ENCODE data around the gene PTPRN2. TPM values are rescaled to one million over a fixed set of nuclear protein-coding genes. Genes with fewer than 3 reads are reported as not detected.

Gene PTPRN2
- total RNA-seq (2021; ENCODE audit: unreplicated experiment) (1.1 TPM), Bru-seq, nascent RNA (percentile 26 among the genes with signal in this experiment), BruChase-seq, experiment 1, labeled RNA remaining after a 2-hour chase (percentile 25 among the genes with signal in this experiment), BruChase-seq, experiment 2, labeled RNA remaining after a 6-hour chase (percentile 22 among the genes with signal in this experiment)
- polyA plus RNA-seq (2012; ENCODE audit: insufficient read length) = 2.5 TPM
- long read RNA-seq, partial matches to known transcripts = 1 of 6 reads
- long read RNA-seq, other reads (novel, unspliced or antisense) = 5 of 6 reads

DNA sequence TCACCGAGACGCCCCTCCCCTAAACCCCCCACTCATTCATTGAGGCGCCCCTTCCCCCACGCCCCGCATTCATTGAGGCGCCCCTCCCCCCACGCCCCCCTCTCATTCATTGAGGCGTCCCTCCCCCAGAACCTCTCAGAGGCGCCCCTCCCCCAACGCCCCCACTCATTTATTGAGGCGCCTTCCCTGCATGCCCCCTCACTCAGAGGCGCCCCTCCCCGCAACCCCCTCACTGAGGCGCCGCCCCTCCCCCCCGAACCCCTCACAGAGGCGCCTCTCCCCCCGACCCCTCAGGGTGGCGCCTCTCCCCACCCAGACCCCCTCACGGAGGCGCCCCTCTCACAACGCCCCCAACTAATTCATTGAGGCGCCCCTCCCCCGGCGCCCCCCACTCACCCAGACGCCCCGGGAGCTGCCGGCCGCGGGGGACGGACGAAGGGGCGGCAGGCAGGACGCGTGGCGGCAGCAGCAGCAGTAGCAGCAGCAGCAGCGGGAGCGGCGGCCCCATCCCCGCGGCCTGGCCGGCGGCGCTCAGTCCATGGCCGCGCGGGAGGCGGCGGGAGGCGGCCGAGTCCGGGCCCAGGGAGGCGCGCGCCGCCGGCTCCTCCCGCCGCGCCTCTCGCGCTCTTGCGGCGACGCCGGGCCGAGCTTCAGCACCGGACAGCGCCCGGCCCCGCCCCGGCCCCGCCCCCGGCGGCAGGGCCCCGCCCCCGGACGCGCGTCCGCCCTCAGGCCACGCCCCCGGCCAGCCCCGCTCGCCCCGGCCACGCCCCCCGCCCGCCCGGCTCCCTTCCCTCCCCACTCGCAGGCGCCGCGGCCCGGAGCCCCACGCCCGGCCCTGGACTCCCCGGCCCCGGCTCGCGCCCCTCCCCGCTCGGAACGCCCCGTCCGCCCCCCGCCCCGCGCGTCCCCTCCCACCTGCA is at the start of gene PTPRN2:
PTPRN2 (minus strand) TSS at position 662 of the 923 bp plus-strand sequence.
- peak within 1 kb of the TSS; percentile 29 to 33; a peak in 3 of 4 replicates for H3K4me3 ChIP-seq (ENCODE audit: low read depth in 2 of 2, low read length in 2 of 2)
- ATAC-seq (peak; percentile 89), DNase-seq (ENCODE audit: low read depth, low spot score) (no peak)
- H3K4me1 ChIP-seq (ENCODE audit: control insufficient read depth, insufficient read depth, low read length) = no peaks in the 10 kb centered on the region; the same call in 1 of the 2 replicates
- no peaks in the 10 kb centered on the region for H3K36me3 ChIP-seq (ENCODE audit: control insufficient read depth, insufficient read depth, low read length)
- TF ChIP-seq, protein P1, sequence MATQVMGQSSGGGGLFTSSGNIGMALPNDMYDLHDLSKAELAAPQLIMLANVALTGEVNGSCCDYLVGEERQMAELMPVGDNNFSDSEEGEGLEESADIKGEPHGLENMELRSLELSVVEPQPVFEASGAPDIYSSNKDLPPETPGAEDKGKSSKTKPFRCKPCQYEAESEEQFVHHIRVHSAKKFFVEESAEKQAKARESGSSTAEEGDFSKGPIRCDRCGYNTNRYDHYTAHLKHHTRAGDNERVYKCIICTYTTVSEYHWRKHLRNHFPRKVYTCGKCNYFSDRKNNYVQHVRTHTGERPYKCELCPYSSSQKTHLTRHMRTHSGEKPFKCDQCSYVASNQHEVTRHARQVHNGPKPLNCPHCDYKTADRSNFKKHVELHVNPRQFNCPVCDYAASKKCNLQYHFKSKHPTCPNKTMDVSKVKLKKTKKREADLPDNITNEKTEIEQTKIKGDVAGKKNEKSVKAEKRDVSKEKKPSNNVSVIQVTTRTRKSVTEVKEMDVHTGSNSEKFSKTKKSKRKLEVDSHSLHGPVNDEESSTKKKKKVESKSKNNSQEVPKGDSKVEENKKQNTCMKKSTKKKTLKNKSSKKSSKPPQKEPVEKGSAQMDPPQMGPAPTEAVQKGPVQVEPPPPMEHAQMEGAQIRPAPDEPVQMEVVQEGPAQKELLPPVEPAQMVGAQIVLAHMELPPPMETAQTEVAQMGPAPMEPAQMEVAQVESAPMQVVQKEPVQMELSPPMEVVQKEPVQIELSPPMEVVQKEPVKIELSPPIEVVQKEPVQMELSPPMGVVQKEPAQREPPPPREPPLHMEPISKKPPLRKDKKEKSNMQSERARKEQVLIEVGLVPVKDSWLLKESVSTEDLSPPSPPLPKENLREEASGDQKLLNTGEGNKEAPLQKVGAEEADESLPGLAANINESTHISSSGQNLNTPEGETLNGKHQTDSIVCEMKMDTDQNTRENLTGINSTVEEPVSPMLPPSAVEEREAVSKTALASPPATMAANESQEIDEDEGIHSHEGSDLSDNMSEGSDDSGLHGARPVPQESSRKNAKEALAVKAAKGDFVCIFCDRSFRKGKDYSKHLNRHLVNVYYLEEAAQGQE (IDR thresholded peaks at IDR 0.05; ENCODE audit: insufficient read depth in 1 of 2, low read depth in 2 of 2, low read length in 1 of 2) = peak; percentile 80 to 92
- TF ChIP-seq, protein P2, sequence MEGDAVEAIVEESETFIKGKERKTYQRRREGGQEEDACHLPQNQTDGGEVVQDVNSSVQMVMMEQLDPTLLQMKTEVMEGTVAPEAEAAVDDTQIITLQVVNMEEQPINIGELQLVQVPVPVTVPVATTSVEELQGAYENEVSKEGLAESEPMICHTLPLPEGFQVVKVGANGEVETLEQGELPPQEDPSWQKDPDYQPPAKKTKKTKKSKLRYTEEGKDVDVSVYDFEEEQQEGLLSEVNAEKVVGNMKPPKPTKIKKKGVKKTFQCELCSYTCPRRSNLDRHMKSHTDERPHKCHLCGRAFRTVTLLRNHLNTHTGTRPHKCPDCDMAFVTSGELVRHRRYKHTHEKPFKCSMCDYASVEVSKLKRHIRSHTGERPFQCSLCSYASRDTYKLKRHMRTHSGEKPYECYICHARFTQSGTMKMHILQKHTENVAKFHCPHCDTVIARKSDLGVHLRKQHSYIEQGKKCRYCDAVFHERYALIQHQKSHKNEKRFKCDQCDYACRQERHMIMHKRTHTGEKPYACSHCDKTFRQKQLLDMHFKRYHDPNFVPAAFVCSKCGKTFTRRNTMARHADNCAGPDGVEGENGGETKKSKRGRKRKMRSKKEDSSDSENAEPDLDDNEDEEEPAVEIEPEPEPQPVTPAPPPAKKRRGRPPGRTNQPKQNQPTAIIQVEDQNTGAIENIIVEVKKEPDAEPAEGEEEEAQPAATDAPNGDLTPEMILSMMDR (IDR thresholded peaks at IDR 0.05) = no peak
- TF ChIP-seq TCF7L2 (IDR thresholded peaks at IDR 0.05; ENCODE audit: low read depth, low read length) (no peak), POLR2AphosphoS5 (IDR thresholded peaks at IDR 0.05; ENCODE audit: low read depth, low read length) (no peak)
- intact Hi-C loops (cut with micrococcal nuclease; ENCODE audit: unreplicated experiment) = no loop called here
- in situ Hi-C loops (cut with HindIII; ENCODE audit: low pct_unique_long_range_greater_than_20kb, low sequenced_read_pairs) = no loop called here
- H3K9me3 ChIP-seq (ENCODE audit: control insufficient read depth, insufficient read depth, low read depth, low read length) = no peaks in the 10 kb centered on the region
- H3K27ac ChIP-seq (ENCODE audit: low read length) = no peak within 1 kb of the TSS
- ChIA-PET POLR2A (interaction anchor here (0.6 kb wide), 1 partner anchor 11 kb away, joined by 3 read pairs; no protein-coding TSS in a partner anchor), CTCF (no interaction called here)
- peaks cover 13% of the 10 kb centered on the region for H3K27me3 ChIP-seq (ENCODE audit: control insufficient read depth, insufficient read depth, low read length)
- no TSS peak for BruUV-seq (replicated peaks)

DNA sequence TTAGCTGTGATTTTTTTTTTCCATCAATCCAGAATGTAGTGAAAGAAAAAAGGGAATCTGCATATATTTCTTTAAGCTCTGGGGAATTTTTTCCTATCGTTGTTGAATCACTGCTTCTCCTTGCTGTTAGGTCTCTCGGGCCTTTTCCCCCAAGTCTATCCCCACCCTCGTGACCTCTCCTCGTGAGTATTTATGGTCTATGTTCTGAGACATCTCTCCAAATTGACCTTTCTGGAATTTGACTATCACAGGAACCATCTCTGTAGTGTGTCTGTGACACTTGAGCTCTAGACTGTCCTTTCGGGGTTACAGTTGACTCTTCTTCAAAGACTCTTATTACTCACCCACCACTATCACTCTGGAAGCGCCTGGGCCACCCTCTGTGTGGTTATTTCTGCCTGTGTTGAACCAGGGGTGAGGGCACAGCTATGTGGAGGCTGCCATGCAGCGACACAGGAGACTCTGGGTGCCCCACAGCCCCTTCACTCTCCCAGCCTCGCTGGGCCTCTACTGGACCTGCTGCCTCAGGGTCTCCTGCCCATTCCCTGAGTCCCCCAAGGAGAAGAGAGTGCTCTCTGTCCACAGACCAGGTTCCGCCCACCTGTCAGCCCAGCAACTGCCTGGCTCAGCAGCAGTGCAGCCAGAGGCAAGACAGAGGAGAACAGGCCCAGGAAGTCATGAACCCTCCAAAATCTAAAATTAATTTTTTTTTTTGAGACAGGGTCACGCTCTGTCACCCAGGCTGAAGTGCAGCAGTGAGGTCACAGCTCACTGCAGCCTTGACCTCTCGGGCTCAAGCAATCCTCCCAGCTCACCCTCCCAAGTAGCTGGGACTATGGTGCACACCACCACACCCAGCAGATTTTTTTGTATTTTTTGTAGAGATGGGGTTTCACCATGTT is 45.7 kb upstream of the PTPRN2 start:
- Histone ChIP-seq H3K27me3 (ENCODE audit: control insufficient read depth, insufficient read depth, low read length) (no peaks in the 10 kb centered on the region), H3K9me3 (ENCODE audit: control insufficient read depth, insufficient read depth, low read depth, low read length) (no peaks in the 10 kb centered on the region), H3K4me3 (ENCODE audit: low read depth in 2 of 2, low read length in 2 of 2) (no peak overlapping the region), H3K4me1 (ENCODE audit: control insufficient read depth, insufficient read depth, low read length) (no peaks in the 10 kb centered on the region), H3K27ac (ENCODE audit: low read length) (no peak overlapping the region), H3K36me3 (ENCODE audit: control insufficient read depth, insufficient read depth, low read length) (peaks cover 4% of the 10 kb centered on the region; the same call in 1 of the 2 replicates)
- POLR2A ChIA-PET = no interaction called here
- no peak for DNase-seq (ENCODE audit: low read depth, low spot score)
- CTCF ChIA-PET = no interaction called here
- in situ Hi-C loops (cut with HindIII; ENCODE audit: low pct_unique_long_range_greater_than_20kb, low sequenced_read_pairs) (no loop called here), intact Hi-C loops (cut with micrococcal nuclease; ENCODE audit: unreplicated experiment) (no loop called here)
- no peak for ATAC-seq
- no TSS peak for BruUV-seq (replicated peaks)
- TF ChIP-seq, protein P2 (IDR thresholded peaks at IDR 0.05) = no peak
- TF ChIP-seq, protein P1 (IDR thresholded peaks at IDR 0.05; ENCODE audit: insufficient read depth in 1 of 2, low read depth in 2 of 2, low read length in 1 of 2) = no peak
- TF ChIP-seq POLR2AphosphoS5 (IDR thresholded peaks at IDR 0.05; ENCODE audit: low read depth, low read length) (no peak), TCF7L2 (IDR thresholded peaks at IDR 0.05; ENCODE audit: low read depth, low read length) (no peak), SIN3A (IDR thresholded peaks at IDR 0.05; ENCODE audit: borderline replicate concordance, insufficient read depth, low read depth, low read length) (no peak)
